Middle frontal gyrus (tissue), 1 donor: Measurements from ENCODE around the gene TM9SF4.
"Not testable (repeated sequence)": the region's sequence is repeated elsewhere in the genome, so short reads cannot be mapped to it uniquely, and the experiment has no call there.

Source experiments
- DNase-seq: peaks from one replicate; pipeline ENCODE4 v3.0.0-alpha.2; 2015; ENCODE audit warnings: low spot score; ENCODE audit errors: extremely low spot score

TM9SF4 gene

GRCh38 chr20:32155017-32155981 is 45.8 kb downstream of the TM9SF4 start:
- no peak for DNase-seq

DNA sequence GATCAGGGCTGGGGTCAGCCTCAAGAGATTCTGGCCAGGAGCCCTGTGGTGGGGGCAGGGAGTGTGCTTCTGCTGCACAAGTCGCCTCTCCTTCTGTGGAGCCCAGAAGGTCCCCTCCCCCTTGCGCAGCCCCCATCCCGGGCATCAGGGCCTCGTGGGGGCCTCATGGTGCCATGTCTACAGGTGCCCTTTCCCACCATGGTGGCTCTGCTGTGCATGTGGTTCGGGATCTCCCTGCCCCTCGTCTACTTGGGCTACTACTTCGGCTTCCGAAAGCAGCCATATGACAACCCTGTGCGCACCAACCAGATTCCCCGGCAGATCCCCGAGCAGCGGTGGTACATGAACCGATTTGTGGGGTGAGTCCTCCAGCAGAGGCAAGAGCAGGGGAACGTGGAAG is 48.1 kb downstream of the TM9SF4 start:
- no peak for DNase-seq

GRCh38 chr20:32158351-32158750 is 48.8 kb downstream of the TM9SF4 start:
- DNase-seq, result no peak

DNA sequence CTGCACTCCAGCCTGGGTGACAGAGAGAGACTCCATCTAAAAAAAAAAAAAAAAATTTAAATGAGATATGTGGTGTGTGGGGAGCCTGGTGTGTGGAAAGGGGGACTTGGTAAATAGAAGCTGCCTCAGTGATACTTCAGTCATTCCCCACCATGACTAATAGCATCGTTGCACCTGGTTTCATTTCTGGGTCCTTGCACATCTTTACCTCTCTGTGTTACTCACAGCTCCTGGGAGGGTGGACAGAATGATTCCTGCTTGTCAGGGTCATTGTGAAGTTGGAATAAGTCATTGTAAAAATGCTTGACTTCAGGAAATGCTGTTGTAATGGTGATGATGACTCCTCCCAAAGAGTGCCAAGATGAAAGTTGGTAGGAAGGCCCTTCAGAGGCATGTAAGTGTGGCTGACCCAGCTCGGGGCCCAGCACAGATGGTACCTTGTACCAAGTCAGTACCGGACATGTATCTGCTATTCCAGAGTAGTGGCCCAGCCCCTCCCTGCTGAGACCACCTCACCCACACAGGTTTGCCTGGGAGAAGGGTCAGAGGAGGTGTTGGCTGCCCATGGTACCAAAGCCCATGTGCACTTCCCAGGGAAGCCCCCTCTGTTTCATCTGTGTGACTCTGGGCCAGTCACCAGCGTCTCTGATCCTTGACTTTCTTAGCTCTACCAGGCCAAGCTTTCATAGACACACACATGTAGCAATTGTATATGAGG is 49.6 kb downstream of the TM9SF4 start:
- no peak for DNase-seq

- no peak for DNase-seq
These were observed 50.3 kb downstream of the TM9SF4 start for GRCh38 chr20:32159766-32160221.

- DNase-seq, result no peak
These were observed 50.8 kb downstream of the TM9SF4 start for GRCh38 chr20:32160341-32160740.

- DNase-seq, result no peak
These were observed 52.8 kb downstream of the TM9SF4 start for GRCh38 chr20:32162351-32162750.

DNA sequence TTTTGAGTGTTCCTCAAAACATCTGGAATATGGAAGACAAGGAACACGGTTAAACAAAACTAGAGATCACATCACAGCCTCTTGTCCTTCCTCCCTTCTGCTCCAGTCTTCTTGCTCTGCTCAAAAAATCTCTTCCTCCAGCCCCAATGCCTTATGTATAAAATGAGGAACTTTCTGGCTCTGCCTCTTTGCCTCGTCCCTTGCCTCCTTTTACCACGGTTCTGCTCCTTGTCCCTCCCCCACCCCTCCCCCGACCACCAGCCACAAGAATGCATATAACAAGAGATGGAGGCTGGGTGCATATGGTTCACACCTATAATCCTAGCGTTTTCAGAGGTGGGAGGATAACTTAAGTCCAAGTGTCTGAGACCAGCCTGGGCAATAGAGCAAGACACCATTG is 54.4 kb downstream of the TM9SF4 start:
- no peak for DNase-seq

DNA sequence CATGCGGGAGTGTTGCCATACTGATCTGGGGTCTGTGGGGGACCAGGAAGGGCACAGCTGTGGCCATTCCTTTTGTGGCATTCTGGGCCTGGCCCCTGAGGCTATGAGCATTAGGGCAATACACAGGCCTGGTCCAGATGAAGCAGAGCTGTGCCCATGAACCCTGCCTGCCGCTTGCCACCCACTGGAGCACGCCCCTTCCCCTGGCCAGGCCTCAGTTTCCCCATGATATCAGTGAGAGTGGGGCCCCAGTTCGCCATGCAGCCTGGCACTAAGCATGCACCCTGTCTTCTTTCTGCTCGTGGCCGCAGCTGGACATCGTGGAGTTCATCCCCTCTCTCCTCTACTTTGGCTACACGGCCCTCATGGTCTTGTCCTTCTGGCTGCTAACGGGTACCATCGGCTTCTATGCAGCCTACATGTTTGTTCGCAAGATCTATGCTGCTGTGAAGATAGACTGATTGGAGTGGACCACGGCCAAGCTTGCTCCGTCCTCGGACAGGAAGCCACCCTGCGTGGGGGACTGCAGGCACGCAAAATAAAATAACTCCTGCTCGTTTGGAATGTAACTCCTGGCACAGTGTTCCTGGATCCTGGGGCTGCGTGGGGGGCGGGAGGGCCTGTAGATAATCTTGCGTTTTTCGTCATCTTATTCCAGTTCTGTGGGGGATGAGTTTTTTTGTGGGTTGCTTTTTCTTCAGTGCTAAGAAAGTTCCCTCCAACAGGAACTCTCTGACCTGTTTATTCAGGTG is 55.6 kb downstream of the TM9SF4 start:
- no peak for DNase-seq

- DNase-seq, result no peak
These were observed 56.5 kb downstream of the TM9SF4 start for GRCh38 chr20:32165836-32166545.

GRCh38 chr20:32167552-32167951 is 58.0 kb downstream of the TM9SF4 start:
- no peak for DNase-seq

GRCh38 chr20:32168184-32168910 is 58.8 kb downstream of the TM9SF4 start:
- DNase-seq, result no peak

DNA sequence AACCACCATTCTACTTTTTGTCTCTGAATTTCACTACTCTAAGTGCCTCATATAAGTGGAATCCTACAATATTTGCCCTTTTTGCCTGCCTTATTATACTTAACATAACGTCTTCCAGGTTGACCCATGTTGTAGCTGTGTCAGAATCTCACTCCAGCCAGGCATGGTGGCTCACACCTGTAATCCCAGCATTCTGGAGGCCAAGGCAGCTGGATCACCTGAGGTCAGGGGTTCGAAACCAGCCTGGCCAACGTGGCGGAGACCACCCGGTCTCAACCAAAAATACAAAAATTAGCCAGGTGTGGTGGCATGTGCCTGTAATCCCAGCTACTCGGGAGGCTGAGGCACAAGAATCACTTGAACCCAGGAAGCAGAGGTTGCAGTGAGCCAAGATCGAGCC is 68.2 kb downstream of the TM9SF4 start:
- DNase-seq, result not testable (repeated sequence)

DNA sequence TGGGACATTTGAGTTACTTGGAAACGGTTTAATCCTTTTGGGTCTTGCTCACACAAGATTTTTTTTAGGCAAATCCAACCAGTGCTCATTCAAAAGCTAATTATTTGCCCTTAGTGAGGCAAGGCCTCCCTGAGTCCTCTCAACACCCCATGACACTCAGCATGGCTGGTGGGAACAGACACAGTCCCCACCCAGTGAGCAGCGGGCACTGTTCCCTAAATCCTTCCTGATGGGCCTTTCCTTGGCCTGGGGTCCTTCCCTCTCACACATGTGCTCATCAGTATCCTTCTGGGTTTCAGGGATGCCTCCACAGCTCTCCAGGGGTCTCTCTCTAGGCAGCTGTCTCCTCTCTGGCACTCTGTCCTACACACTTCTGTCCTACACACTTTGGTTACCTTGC is 70.0 kb downstream of the TM9SF4 start:
- no peak for DNase-seq

DNA sequence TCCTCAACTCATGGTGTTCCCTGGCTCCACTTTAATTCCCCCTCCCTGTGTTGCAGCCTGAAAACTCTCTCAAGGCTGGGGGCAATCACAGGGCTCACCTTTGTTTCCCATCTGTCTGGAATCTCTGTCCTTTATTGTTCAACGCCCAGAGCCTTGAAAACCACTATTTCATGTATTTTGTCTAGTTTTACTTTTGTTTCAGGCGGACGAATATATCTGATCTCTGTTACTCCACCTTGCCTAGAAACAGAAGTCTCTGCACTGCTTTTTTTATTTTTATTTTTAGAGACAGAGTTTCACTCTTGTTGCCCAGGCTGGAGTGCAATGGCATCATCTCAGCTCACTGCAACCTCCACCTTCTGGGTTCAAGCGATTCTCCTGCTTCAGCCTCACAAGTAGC is 70.4 kb downstream of the TM9SF4 start:
- DNase-seq, result no peak

DNA sequence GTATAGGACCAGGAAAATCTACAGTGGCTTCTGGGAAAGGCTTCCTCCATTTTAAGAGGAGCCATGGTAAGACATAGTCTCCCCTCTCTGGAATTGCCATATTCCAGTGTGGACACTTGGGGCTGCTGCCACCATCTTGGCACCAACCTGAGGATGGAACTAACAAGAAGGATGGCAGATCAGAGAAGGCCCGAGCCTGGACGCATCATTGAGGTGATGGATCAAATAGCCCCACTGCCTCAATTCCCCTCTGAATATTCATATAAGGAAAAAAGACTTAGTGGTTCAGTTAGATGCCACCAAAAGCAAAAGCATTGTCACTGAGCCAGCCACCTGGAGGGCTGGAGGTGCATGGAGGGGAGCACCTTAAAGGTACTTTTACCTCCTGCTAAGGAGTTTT is 72.1 kb downstream of the TM9SF4 start:
- DNase-seq, result no peak

- DNase-seq, result no peak
These were observed 74.6 kb downstream of the TM9SF4 start for GRCh38 chr20:32183947-32184635.

DNA sequence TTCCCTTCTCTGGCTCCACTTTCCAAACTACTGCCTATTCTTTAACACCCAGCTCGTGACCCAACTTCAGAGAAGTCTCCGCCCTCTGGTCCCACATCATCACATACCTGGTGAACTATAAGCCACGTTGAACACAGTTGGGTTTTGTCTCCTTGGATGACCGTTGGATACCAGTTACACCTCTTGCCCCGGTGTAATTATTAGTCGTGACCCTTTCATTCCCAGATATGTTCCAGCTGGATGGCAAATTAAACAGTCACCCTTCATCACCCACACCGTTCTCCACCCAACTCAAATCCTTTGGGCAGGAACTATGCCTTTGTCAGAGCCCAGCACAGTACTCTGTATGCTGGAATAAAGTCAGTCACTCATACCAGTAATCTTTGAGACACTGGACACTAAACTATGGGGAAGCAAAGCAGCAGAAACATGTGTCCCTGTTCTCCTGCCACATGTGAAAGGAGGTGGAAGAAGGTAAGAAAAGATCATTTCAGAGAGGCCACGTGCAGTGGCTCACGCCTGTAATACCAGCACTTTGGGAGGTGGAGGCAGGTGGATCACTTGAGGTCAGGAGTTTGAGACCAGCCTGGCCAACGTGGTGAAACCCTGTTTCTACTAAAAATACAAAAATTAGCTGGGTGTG is 75.6 kb downstream of the TM9SF4 start:
- no peak for DNase-seq

GRCh38 chr20:32186506-32186905 is 77.0 kb downstream of the TM9SF4 start:
- DNase-seq, result no peak
